GM19351 (cell line): ENCODE data around the gene WDFY1.
A peak's percentile ranks its signal among the peaks of the same experiment; 100 is the strongest.
"Not testable (repeated sequence)": the region's sequence is repeated elsewhere in the genome, so short reads cannot be mapped to it uniquely, and the experiment has no call there.

ENCODE experiments used
- ATAC-seq: cut with Tn5 transposase; IDR thresholded peaks from one replicate; pipeline ENCODE4 v1.9.1; 2021; ENCODE audit warnings: mild to moderate bottlenecking, moderate library complexity; ENCODE audit not compliant: unreplicated experiment

Gene WDFY1

DNA sequence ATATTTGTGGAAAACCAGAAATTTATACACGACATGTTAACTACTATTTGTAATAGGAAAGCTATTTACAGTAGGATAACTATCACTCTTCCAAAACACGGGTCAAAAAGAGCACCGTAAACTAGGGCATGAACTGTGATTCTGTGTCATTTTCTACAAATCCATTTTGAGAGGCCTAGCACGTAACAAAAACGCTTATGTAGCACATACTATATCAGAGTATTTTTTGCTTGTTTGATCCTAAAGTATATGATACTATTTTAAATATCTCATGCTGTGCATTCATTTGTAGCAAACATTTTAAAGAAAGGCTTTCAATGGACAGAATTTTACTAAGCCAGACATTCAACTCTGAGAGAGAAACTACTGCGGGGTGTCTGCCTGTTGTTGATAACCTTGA is 45.1 kb downstream of the WDFY1 start:
- ATAC-seq = no peak

GRCh38 chr2:223897669-223898330 is 47.3 kb downstream of the WDFY1 start:
- ATAC-seq = no peak

DNA sequence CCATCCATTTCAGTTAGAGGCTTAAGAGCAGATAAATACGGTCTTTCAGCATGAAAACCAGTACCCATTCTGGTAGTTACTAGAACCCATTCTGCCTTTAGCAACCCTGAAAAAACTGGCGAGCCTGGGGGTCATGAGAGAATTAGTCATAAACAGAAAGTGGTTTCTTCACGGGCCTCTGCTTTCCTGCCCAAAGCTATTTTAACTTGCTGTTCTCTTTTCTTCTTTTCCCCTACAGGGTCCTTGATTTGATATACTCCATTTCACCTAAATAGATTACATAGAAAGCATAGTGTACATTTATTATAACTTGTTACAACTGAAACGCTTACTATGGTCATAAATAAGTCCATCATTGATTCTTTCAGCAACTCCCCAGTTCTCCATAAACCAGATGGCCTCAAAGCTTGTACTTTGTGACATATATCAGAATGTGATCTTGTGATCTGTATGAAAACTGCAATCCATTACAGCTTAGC is 48.3 kb downstream of the WDFY1 start:
- ATAC-seq = peak; percentile 56

GRCh38 chr2:223894968-223895367 is 50.2 kb downstream of the WDFY1 start:
- ATAC-seq = no peak

DNA sequence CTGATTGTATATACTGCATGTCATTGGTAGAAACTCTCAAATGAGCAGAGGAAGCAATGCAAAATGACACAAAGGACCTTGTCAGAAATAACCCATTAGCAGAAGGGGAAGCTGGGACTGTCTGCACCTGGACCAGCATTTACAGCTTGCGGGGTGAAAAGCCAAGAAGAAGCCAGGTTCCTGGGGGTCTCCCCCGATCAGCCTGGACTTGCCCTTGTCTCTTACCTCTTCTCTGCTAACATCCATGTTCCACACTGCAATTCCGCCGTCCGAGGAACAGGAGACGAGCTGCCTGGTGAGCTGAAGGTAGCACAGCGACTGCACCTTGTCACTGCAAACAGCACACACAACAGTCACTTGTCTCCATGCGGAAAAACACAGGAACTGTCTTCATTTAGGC is 51.1 kb downstream of the WDFY1 start:
- ATAC-seq = no peak

DNA sequence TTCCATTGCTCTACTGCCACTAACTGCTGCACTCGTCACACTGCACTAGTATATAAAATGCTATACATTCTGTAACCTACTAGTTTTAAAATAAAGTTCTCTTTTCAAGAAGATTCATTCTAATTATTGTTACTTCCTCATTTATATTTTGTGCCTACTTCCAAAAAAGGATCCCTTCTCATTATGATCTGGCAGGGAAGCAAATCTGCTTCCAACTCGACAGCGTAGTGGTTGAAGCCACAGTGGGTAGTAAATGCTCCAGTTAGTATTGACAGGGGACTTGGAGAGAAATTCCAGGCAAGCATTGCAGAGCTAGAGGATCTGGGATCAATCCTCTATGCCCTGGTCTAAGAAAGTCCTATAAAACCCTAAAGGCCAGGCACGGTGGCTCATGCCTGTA is 54.4 kb downstream of the WDFY1 start:
- ATAC-seq = no peak

GRCh38 chr2:223889229-223889628 is 55.9 kb downstream of the WDFY1 start:
- ATAC-seq = no peak

DNA sequence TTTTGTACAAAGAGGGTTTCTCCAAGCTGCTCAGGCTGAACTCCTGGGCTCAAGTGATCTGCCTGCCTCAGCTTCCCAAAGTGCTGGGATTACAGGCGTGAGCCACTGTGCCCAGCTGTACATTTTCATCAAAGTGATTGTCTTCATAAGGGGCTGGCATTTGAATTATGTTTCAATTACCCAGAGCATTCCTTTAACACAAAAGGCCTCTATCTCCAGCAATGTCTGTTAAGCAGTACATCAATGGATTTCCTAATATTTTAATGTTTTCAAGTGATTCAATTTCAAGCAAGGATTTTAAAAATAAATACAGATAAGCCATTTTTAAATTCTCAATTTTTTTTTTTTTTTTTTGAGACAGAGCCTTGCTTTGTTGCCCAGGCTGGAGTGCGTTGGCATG is 56.9 kb downstream of the WDFY1 start:
- no peak for ATAC-seq

GRCh38 chr2:223887127-223887526 is 58.0 kb downstream of the WDFY1 start:
- no peak for ATAC-seq

DNA sequence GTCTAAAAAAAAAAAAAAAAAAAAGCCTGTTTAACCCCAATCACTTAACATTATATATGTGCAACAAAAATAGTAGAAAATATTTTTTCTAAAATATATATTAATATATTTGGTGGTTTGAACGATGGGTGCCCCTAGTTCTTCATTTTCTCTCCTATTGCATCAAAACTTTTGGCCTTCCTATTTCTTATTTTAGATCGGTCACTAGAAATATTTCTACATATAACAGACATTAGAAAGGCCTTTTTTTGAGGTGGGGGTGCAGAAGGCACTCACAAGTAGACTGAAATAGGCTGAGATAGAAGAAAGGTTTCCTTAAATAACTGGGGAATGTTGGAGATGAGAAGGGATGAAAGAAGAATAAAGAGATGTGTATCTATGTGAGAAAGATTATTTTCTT is 58.4 kb downstream of the WDFY1 start:
- ATAC-seq = no peak

DNA sequence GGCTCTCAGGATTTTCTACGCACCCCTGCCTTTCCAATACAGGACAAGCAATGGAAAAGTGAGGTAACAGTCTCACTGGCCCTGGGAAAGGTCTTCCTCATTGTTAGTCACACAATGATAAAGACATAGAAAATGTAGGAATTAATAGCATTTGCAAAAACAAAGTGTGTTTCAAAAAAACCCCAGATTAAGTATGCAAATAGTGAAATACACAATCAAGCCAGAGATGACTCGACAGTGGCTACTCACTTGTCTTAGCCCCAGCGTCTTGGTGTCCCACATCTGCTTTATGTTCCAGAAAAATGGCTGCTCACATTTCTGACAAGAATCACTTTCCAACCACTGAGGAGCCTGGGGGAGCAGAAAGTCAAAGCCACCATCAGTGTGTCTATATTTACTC is 60.7 kb downstream of the WDFY1 start:
- peak; percentile 90 for ATAC-seq

DNA sequence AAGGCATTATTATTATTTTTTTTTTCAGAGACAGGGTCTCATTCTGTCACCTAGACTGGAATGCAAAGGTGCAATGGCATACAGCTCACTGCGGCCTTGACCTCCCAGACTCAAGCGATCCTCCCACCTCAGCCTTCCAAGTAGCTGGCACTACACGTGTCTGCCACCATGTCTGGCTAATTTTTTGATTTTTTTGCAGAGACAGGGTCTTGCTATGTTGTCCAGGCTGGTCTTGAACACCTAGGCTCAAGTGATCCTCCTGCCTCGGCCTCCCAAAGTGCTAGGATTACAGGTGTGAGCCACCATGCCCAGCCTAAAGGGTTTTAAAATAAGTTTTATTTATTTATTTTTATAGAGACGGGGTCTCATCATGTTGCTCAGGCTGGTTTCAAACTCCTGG is 62.4 kb downstream of the WDFY1 start:
- no peak for ATAC-seq

- ATAC-seq = no peak
Measured at GRCh38 chr2:223880796-223881195, 64.3 kb downstream of the WDFY1 start.

GRCh38 chr2:223877721-223878410 is 67.3 kb downstream of the WDFY1 start:
- ATAC-seq = no peak

- ATAC-seq = no peak
Measured at GRCh38 chr2:223873672-223874071, 71.5 kb downstream of the WDFY1 start.

DNA sequence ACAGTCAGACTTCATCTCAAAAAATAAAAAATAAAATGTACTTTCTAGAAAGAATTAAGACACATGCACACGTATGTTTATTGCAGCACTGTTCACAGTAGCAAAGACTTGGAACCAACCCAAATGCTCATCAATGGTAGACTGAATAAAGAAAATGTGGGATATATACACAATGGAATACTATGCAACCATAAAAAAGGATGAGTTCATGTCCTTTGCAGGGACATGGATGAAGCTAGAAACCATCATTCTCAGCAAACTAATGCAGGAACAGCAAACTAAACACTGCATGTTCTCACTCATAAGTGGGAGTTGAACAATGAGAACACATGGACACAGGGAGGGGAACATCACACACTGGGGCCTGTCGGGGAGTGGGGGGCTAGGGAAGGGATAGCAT is 72.4 kb downstream of the WDFY1 start:
- ATAC-seq = not testable (repeated sequence)

DNA sequence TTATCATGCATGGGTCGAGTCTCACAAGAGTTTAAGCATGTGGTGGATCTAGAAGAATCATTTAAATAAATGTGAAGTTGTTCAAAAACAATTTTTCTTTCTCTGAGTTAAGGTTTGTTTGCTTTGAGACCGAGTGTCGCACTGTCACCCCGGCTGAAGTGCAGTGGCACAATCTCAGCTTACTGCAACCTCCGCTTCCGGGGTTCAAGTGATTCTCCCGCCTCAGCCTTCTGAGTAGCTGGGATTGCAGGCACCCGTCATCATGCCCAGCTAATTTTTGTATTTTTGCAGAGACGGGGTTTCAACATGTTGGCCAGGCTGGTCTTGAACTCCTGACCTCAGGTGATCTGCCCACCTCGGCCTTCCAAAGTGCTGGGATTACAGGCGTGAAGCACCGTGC is 73.5 kb downstream of the WDFY1 start:
- ATAC-seq = not testable (repeated sequence)

- no peak for ATAC-seq
Measured at GRCh38 chr2:223870840-223871611, 74.1 kb downstream of the WDFY1 start.

DNA sequence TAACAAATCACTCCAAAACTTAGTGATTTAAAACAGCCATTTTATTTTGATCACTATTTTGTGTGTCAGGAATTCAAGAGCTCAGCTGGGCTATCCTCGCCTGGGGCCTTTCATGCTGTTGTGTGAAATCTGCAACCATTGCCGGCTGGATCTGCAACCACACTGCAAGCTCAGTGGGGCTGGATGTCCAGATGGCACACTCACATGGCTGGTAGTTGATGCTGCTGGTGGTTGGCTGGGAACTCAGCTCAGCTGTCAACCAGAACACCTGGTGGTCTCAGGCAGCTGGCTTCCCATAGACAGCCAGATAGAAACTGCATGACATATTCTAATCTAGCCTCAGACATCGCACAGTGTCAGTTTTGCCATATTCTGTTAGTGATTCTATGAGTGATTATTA is 77.1 kb downstream of the WDFY1 start:
- ATAC-seq = peak; percentile 42

DNA sequence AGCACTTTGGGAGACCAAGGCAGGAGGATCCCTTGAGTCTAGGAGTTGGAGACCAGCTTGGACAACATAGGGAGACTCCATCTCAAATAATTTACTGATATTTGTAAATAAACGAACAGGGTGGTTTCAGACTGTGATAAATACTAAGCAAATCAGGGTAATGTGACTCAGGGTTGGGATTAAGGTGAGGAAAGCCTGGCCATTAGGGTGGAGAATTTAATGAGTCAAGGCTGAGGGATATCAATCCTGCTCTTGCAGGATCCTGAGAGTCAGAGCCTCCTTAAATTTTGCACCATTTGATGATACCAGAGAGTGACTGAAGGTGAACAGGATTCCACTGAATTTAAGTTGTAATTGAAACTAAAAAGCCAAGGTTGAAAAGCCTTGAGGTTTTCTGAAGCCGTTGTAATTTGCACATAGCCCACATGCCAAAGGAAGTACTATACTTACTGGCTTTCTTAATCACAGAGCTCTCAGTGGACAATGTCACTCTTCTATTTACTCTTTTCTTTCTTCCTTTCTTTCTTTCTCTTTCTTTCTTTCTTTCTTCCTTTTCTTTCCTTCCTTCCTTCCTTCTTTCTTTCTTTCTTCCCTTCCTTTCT is 79.1 kb downstream of the WDFY1 start:
- ATAC-seq = peak; percentile 60

GRCh38 chr2:223865124-223865523 is 80.0 kb downstream of the WDFY1 start:
- no peak for ATAC-seq
